Measurements from ENCODE around the gene SSBP4.

DNA sequence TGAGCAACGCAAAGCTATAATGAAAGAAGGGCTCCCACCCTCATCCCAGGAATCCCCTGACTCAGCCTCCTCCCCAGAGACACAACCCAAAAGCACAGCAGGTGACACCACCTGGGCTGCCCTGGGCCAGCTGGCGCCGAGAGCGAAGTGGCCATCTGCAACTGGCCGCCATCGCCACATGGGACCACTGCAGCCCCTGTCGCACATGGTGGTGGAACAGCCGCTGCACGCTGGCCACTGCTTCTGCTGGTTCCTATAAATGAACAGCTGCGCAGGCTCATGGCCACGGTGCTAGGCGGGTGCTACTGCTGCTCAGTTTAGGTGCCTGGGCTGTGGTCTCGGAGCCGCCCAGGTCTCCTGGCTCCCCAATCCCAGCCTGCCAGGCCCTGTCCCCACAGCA is 30.4 kb downstream of the SSBP4 start:
- TF ChIP-seq POLR2AphosphoS5 (IDR thresholded peaks at IDR 0.05; ENCODE audit: borderline replicate concordance, low read depth, low read length) (no peak), EZH2 (IDR thresholded peaks at IDR 0.05) (no peak), FOXP2 (optimal IDR thresholded peaks at IDR 0.05; ENCODE audit: control extremely low read depth, extremely low read length, insufficient read depth) (no peak)

Data from SK-N-MC (cell line).